ENCODE data around the gene FAM118B.

The FAM118B gene

DNA sequence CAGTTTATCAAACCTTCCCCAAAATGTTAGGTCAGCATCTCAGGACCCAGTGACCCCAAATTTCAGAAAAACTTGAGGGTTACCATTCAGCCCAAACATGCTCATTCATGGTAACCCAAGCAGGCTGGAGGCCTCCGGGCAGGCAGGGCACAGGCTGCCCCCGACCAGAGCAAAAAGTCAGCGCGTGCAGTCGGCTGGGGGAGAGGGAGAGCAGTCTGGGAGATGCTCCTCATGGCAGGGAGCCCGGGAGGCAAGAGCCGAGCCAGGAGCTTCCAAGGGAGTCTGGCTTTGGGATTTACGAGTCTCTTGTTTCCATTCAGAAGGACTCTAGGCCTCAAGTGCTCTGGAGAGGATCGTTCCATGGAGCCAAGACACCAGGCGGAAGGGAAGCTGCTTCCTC lies 45.8 kb upstream of the FAM118B start:
- DNase-seq (ENCODE audit: low read depth) = no peak
- H3K4me3 ChIP-seq (ENCODE audit: low read depth, low read length) = no peak overlapping the region
- in situ Hi-C loops (cut with HindIII; ENCODE audit: low sequenced_read_pairs) = no loop called here
- TF ChIP-seq, protein P1, sequence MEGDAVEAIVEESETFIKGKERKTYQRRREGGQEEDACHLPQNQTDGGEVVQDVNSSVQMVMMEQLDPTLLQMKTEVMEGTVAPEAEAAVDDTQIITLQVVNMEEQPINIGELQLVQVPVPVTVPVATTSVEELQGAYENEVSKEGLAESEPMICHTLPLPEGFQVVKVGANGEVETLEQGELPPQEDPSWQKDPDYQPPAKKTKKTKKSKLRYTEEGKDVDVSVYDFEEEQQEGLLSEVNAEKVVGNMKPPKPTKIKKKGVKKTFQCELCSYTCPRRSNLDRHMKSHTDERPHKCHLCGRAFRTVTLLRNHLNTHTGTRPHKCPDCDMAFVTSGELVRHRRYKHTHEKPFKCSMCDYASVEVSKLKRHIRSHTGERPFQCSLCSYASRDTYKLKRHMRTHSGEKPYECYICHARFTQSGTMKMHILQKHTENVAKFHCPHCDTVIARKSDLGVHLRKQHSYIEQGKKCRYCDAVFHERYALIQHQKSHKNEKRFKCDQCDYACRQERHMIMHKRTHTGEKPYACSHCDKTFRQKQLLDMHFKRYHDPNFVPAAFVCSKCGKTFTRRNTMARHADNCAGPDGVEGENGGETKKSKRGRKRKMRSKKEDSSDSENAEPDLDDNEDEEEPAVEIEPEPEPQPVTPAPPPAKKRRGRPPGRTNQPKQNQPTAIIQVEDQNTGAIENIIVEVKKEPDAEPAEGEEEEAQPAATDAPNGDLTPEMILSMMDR (IDR thresholded peaks at IDR 0.05; ENCODE audit: low read depth, low read length, missing control alignments) = no peak

DNA sequence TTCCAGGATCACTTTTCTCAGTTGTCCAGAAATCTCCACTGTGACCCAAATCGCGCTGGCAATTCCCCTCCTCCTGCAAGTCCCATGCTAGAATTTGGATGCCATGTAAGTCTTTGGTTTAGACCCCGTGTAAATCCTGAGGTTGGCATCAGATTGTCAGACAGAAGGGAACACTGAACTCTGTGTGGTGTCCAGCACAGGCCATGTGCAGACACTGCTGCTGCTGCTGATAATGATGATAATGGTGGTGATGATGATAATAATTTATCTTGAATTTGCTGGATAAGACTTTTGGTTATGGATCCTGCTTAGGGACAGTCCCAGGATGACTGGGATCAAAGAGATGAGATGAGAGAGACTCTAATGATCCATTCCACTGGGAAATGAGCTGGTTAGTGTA lies 45.2 kb upstream of the FAM118B start:
- no peak overlapping the region for H3K4me3 ChIP-seq (ENCODE audit: low read depth, low read length)
- TF ChIP-seq, protein P1 (IDR thresholded peaks at IDR 0.05; ENCODE audit: low read depth, low read length, missing control alignments) = no peak
- in situ Hi-C loops (cut with HindIII; ENCODE audit: low sequenced_read_pairs) = no loop called here
- DNase-seq (ENCODE audit: low read depth) = no peak

DNA sequence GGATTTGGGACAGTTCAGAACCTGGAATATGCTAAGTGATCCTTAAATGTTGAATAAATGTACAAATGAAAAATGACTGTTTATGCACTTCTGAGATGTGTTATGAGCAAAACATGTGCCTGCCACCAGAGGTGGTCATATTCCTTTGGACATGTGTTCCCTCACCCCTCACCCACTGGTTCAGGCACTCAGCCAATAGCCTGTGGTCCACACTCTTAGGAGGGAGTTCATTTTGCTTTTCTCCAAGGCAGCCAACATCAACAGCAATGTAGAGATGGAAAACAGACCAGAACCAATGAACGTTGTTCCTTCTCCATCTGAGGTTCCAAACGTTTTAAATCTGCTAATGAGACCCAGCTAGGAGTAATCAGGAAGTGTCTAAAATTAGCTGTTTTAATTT lies 44.1 kb upstream of the FAM118B start:
- in situ Hi-C loops (cut with HindIII; ENCODE audit: low sequenced_read_pairs) = no loop called here
- DNase-seq (ENCODE audit: low read depth) = peak; percentile 50
- TF ChIP-seq, protein P1 (IDR thresholded peaks at IDR 0.05; ENCODE audit: low read depth, low read length, missing control alignments) = no peak
- H3K4me3 ChIP-seq (ENCODE audit: low read depth, low read length) = no peak overlapping the region

DNA sequence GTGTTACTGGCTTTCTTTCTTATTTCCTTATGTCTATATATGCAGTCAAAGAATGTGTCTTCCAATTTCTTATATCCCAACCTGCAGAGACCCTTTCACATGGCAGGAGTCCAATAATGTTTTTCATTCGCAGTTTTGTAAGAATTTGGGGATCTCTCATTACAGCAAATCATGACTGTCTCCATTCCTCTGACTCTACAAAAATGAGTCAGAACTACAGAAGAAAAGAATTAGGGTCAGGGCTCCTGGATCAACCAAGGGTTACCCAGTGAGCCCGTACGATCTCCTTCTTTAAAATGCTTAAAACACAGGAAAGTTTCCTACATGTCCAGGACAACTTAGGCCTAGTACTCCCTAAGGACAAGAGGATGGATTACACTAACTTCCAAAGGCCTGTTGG lies 42.3 kb upstream of the FAM118B start:
- in situ Hi-C loops (cut with HindIII; ENCODE audit: low sequenced_read_pairs) = no loop called here
- TF ChIP-seq, protein P1 (IDR thresholded peaks at IDR 0.05; ENCODE audit: low read depth, low read length, missing control alignments) = no peak
- H3K4me3 ChIP-seq (ENCODE audit: low read depth, low read length) = no peak overlapping the region
- no peak for DNase-seq (ENCODE audit: low read depth)

GRCh38 chr11:126172596-126173038 lies 39.0 kb upstream of the FAM118B start:
- TF ChIP-seq, protein P1 (IDR thresholded peaks at IDR 0.05; ENCODE audit: low read depth, low read length, missing control alignments) = no peak
- no peak for DNase-seq (ENCODE audit: low read depth)
- in situ Hi-C loops (cut with HindIII; ENCODE audit: low sequenced_read_pairs) = no loop called here
- H3K4me3 ChIP-seq (ENCODE audit: low read depth, low read length) = no peak overlapping the region

DNA sequence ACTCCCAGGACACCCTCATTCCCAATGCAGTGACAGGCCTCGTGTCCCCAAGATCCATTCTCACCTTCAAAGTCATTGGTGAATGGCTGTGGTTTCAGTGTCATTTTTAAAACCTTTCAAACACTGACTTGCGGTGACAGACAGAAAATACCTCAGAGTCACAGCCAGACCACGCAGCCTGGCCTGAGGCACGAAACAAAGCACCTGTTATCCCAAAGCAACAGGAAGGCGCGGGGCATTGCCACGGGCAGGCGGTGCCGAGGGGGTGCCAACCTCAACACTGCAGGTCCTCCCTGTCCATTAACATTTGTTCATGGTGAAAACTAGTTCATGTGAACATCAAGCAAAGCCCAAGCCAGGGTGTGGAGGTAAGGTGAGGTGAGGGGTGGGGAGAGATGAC lies 38.3 kb upstream of the FAM118B start:
- H3K4me3 ChIP-seq (ENCODE audit: low read depth, low read length) = no peak overlapping the region
- TF ChIP-seq, protein P1 (IDR thresholded peaks at IDR 0.05; ENCODE audit: low read depth, low read length, missing control alignments) = no peak
- in situ Hi-C loops (cut with HindIII; ENCODE audit: low sequenced_read_pairs) = no loop called here
- DNase-seq (ENCODE audit: low read depth) = no peak

DNA sequence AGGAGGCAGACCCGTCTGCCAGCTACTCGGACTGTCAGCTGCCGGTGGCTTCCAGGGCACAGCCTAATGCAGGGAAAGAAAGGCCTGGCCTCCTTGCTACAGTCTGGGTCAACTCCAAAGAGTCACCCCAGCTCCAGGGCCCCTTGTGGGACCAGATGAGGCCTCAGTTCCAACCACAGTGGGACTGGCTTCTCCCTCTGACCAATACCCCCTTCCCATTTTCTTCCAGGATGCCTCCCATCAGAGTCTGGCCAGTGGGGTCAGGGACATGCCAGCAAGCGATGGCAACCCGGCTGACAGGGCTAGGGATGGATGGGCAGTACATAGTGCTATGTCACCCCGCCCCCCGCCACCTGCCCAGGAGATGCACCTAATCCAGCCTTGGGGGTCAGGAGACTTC lies 36.8 kb upstream of the FAM118B start:
- H3K4me3 ChIP-seq (ENCODE audit: low read depth, low read length) = no peak overlapping the region
- TF ChIP-seq, protein P1 (IDR thresholded peaks at IDR 0.05; ENCODE audit: low read depth, low read length, missing control alignments) = no peak
- in situ Hi-C loops (cut with HindIII; ENCODE audit: low sequenced_read_pairs) = no loop called here
- DNase-seq (ENCODE audit: low read depth) = no peak

Data from astrocyte of the cerebellum (primary cell).